GM12872 (cell line): ENCODE results near the gene MROH2A.

ENCODE experiments used
- TF ChIP-seq, protein P1 (sequence below): IDR thresholded peaks from 3 replicates; pipeline ENCODE4 v1.5.1; 2011; ENCODE audit warnings: low read depth, mild to moderate bottlenecking, low read length, moderate library complexity; ENCODE audit not compliant: insufficient read depth

The MROH2A gene

DNA sequence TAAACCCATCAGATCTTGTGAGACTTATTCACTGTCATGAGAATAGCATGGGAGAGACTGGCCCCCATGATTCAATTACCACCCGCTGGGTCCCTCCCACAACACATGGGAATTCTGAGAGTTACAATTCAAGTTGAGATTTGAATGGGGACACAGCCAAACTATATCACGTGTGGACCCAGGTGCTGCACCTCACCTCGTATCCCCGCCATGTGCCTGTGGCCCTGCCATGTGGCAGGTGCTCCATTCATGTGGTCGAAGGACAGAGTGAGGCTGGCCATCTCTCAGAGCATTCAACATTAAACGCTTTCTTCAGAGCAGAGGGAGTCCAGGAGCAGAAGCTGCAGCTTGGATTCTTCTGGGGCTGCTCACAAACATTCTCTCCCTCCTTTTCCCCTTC is 32.3 kb downstream of the MROH2A start:
- TF ChIP-seq, protein P1, sequence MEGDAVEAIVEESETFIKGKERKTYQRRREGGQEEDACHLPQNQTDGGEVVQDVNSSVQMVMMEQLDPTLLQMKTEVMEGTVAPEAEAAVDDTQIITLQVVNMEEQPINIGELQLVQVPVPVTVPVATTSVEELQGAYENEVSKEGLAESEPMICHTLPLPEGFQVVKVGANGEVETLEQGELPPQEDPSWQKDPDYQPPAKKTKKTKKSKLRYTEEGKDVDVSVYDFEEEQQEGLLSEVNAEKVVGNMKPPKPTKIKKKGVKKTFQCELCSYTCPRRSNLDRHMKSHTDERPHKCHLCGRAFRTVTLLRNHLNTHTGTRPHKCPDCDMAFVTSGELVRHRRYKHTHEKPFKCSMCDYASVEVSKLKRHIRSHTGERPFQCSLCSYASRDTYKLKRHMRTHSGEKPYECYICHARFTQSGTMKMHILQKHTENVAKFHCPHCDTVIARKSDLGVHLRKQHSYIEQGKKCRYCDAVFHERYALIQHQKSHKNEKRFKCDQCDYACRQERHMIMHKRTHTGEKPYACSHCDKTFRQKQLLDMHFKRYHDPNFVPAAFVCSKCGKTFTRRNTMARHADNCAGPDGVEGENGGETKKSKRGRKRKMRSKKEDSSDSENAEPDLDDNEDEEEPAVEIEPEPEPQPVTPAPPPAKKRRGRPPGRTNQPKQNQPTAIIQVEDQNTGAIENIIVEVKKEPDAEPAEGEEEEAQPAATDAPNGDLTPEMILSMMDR, result no peak

DNA sequence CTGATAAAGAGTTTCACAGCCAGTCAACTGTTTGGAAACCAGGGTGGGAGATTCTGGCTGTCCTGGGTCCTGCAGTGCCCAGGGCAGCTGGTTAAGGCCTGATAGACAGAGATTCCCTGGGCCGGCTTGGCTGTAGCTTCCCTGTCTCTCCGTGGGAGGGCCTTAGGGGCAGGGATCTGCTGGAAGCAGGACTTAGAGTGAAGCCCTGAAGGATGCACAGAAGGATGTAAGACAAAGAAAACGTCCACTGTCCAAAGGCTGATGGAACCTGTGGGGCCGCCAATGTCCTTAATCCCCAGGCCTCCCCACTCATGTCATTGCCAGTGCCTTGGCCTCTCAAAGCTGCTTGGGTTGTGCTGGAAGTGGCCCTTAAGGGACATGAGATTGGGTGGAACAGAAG is 33.0 kb downstream of the MROH2A start:
- TF ChIP-seq, protein P1, result no peak

DNA sequence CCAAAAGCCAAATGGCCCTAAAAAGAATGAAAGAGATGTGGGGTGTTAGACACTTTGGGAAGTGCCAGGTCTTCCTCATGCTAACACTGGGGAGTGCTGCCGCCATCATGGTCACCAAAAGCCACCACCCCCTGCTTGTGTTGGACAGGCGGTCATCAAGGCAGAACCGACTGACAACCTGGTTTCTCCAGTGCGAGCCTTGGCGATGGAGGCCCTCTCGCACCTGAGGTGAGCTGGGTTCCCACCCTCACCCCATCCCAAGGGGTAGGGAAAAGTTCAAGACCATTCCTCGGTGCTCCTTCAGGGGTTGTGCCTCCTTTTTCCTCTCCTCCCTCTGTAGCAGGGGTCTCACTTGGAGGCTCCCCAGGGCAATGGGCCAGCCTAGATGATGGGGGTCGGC is 33.6 kb downstream of the MROH2A start:
- TF ChIP-seq, protein P1, result no peak

DNA sequence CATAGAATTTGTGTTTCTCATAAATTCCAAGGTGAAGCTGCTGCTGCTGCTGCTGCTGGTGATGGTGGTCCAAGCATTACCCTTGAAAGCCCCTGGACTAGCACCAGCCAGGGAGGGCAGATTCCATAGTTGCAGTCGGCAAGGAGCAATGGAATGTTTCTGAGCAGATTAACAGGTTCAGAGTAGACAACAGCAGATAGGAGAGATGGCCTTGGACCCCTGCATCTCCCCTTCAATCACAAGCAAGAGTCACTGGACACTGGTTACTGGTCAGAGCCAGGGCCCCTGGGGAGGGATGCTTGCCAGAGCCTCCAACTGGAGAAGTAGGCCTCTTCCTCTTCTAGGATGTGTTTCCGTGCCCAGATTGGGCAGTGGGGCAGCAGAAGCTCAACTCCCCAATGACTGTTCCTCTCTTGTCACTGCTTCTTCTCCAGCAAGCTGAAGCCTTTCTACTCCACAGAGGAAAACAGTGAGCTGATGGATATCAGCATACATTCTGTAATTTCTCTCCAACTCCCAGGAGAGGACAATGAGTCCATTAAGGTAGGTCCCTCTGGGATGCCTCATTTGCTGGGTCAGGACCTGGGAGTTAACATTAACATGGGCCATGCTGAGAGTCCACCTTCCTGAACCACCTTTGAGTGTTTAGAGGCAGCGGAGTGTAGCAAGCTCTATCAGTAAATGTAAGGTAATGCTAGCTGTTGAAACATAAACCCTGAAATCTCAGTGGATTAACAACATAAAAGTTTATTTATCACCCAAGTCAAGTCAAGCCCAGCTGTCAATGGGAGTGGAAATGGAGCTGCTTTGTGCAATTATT is 35.3 kb downstream of the MROH2A start:
- TF ChIP-seq, protein P1, result no peak

DNA sequence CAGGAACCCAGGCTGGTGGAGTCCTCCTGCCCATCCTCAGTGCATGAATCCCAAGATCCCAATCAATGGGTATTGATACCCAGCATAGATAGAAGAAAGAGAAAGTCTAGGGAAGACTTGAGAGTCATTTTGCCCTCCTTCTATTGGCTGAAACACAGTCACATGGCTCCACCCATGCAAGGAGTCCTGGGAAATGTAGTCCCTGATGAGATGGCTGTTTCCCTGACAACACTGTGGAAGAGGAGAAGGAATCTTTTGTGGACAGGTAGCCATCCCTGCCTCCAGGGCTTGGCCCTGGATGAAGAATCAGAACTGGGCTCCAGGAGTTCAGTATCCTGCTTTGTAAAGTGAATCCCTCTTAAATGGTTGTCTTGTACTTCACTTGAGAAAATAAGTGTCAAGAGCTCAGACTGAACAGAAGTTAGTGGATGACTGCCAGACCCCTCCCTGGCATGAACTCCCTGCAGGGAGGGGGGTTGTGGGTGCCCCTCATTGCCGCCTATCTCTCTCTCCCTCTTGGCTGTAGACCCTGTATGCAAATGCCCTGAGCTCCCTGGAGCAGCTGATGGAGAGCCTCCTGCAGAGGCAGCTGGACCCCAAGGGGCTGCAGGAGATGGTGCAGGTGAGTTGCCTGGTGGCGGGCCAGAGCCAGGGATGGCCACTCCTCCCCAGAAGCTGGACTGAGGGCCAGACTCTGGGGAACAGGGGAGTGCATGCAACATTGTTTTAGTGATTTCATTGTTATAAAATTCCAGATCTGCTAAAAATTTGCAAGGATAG is 36.1 kb downstream of the MROH2A start:
- TF ChIP-seq, protein P1, result no peak

DNA sequence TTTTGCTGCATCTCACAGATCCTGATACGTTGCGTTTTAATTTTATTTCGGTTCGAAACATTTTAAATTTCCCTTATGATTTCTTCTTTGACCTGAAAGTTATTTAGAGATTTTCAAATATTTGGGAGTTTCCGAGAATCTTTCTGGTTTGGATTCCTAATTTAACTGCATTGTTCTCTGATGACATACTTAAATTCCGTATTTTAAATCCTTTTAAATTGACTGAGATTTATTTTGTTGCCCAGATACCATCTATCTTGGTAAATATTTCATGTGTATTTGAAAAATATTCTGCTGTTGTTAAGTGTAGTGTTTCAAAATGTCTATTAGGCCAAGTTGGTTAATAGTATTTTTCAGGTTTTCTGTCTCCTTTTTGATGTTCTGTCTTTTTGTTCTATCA is 37.7 kb downstream of the MROH2A start:
- TF ChIP-seq, protein P1, result no peak

DNA sequence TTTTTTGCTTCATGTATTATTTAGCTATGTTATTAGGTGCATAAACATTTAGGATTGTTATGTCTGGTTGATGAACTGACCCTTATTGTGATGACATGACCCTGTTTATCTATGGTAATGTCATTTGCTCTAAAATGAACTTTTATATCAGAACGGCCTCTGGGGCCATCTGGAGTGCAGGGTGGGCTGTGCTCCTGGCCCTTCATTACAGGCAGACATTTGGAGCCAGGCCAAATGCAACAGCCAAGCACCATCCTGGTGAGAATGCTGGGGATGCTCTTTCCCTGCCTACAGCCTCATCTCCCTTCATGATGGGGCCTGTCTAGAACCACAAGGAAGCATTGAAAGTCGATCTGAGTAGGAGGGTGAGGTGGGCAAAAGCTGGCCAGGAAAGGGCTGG is 38.2 kb downstream of the MROH2A start:
- TF ChIP-seq, protein P1, result no peak
